ENCODE results near the gene SLC7A11. TPM values are rescaled to one million over a fixed set of nuclear protein-coding genes. Genes with fewer than 3 reads are reported as not detected.
A peak's percentile ranks its signal among the peaks of the same experiment; 100 is the strongest.

The SLC7A11 gene
- total RNA-seq, 2 experiments from 2014 or later: 4.4 to 4.9 TPM

- H3K4me1 Mint-ChIP-seq: no peaks in the 10 kb centered on the region
- H3K4me3 Mint-ChIP-seq: no peak overlapping the region
- POLR2A ChIA-PET: no interaction called here
- H3K27me3 Mint-ChIP-seq: peaks cover 2% of the 10 kb centered on the region
- ATAC-seq (no peak), DNase-seq (no peak)
- no peaks in the 10 kb centered on the region for H3K9me3 Mint-ChIP-seq (ENCODE audit: low read depth)
- H3K36me3 Mint-ChIP-seq (ENCODE audit: low read depth): no peaks in the 10 kb centered on the region
- CTCF ChIA-PET: interaction anchor here (1.1 kb wide), 1 partner anchor 93 kb away, joined by 3 read pairs; no protein-coding TSS in a partner anchor
- intact Hi-C loops (cut with DNase I, micrococcal nuclease): loop anchor here in 1 of 2 experiments (5.0 kb wide), 1 partner anchor 146 kb away; no protein-coding TSS in a partner anchor
- H3K27ac Mint-ChIP-seq: no peak overlapping the region
These were observed 59.2 kb downstream of the SLC7A11 start for GRCh38 chr4:138182838-138183426.

- Mint-ChIP-seq H3K27me3 (peaks cover 2% of the 10 kb centered on the region), H3K4me3 (no peak overlapping the region), H3K27ac (no peak overlapping the region), H3K4me1 (no peaks in the 10 kb centered on the region), H3K36me3 (ENCODE audit: low read depth) (no peaks in the 10 kb centered on the region), H3K9me3 (ENCODE audit: low read depth) (no peaks in the 10 kb centered on the region)
- intact Hi-C loops (cut with DNase I, micrococcal nuclease): loop anchor here in 1 of 2 experiments (5.0 kb wide), 1 partner anchor 144 kb away; no protein-coding TSS in a partner anchor
- POLR2A ChIA-PET: no interaction called here
- ATAC-seq (no peak), DNase-seq (no peak)
- CTCF ChIA-PET: no interaction called here
These were observed 60.9 kb downstream of the SLC7A11 start for GRCh38 chr4:138181287-138181686.

GRCh38 chr4:138178566-138178965 is 63.6 kb downstream of the SLC7A11 start:
- Mint-ChIP-seq H3K4me3 (no peak overlapping the region), H3K27me3 (peaks cover 2% of the 10 kb centered on the region), H3K27ac (no peak overlapping the region), H3K9me3 (ENCODE audit: low read depth) (no peaks in the 10 kb centered on the region), H3K4me1 (no peaks in the 10 kb centered on the region), H3K36me3 (ENCODE audit: low read depth) (no peaks in the 10 kb centered on the region)
- ChIA-PET CTCF (no interaction called here), POLR2A (no interaction called here)
- intact Hi-C loops (cut with DNase I, micrococcal nuclease): no loop called here
- DNase-seq (no peak), ATAC-seq (peak; percentile 42)

- Mint-ChIP-seq H3K4me1 (no peaks in the 10 kb centered on the region), H3K27me3 (peaks cover 2% of the 10 kb centered on the region)
- intact Hi-C loops (cut with DNase I, micrococcal nuclease): no loop called here
These were observed 64.7 kb downstream of the SLC7A11 start for GRCh38 chr4:138177278-138177968.

GRCh38 chr4:138174981-138175794 is 67.0 kb downstream of the SLC7A11 start:
- DNase-seq (no peak), ATAC-seq (no peak)
- POLR2A ChIA-PET: no interaction called here
- Mint-ChIP-seq H3K36me3 (ENCODE audit: low read depth) (no peaks in the 10 kb centered on the region), H3K4me3 (no peak overlapping the region), H3K27ac (no peak overlapping the region), H3K27me3 (no peaks in the 10 kb centered on the region), H3K9me3 (ENCODE audit: low read depth) (no peaks in the 10 kb centered on the region), H3K4me1 (no peaks in the 10 kb centered on the region)
- intact Hi-C loops (cut with DNase I, micrococcal nuclease): no loop called here
- CTCF ChIA-PET: interaction anchor here (0.7 kb wide), 1 partner anchor 17 kb away, joined by 3 read pairs; no protein-coding TSS in a partner anchor

More at GRCh38 chr4:138177278-138177968, 64.7 kb downstream of the SLC7A11 start:
- Mint-ChIP-seq H3K4me3 (no peak overlapping the region), H3K27ac (no peak overlapping the region), H3K9me3 (ENCODE audit: low read depth) (no peaks in the 10 kb centered on the region), H3K36me3 (ENCODE audit: low read depth) (no peaks in the 10 kb centered on the region)
- ChIA-PET POLR2A (no interaction called here), CTCF (no interaction called here)
- no peak for DNase-seq
- ATAC-seq: no peak

GRCh38 chr4:138164208-138164607 is 77.9 kb downstream of the SLC7A11 start:
- no peak overlapping the region for H3K4me3 Mint-ChIP-seq
- no peaks in the 10 kb centered on the region for H3K4me1 Mint-ChIP-seq
- no peaks in the 10 kb centered on the region for H3K27me3 Mint-ChIP-seq
- ChIA-PET CTCF (no interaction called here), POLR2A (no interaction called here)
- ATAC-seq (no peak), DNase-seq (no peak)
- H3K36me3 Mint-ChIP-seq (ENCODE audit: low read depth): no peaks in the 10 kb centered on the region
- no peak overlapping the region for H3K27ac Mint-ChIP-seq
- no peaks in the 10 kb centered on the region for H3K9me3 Mint-ChIP-seq (ENCODE audit: low read depth)
- intact Hi-C loops (cut with DNase I, micrococcal nuclease): no loop called here

- no peaks in the 10 kb centered on the region for H3K4me1 Mint-ChIP-seq
- H3K4me3 Mint-ChIP-seq: no peak overlapping the region
- intact Hi-C loops (cut with DNase I, micrococcal nuclease): no loop called here
- CTCF ChIA-PET: no interaction called here
- ATAC-seq: no peak
- no peaks in the 10 kb centered on the region for H3K9me3 Mint-ChIP-seq (ENCODE audit: low read depth)
- H3K27me3 Mint-ChIP-seq: no peaks in the 10 kb centered on the region
- POLR2A ChIA-PET: no interaction called here
- no peak for DNase-seq
- H3K27ac Mint-ChIP-seq: no peak overlapping the region
- H3K36me3 Mint-ChIP-seq (ENCODE audit: low read depth): no peaks in the 10 kb centered on the region
These were observed 79.0 kb downstream of the SLC7A11 start for GRCh38 chr4:138163171-138163570.

- Mint-ChIP-seq H3K4me1 (no peaks in the 10 kb centered on the region), H3K36me3 (ENCODE audit: low read depth) (no peaks in the 10 kb centered on the region), H3K27ac (no peak overlapping the region), H3K27me3 (no peaks in the 10 kb centered on the region), H3K9me3 (ENCODE audit: low read depth) (no peaks in the 10 kb centered on the region), H3K4me3 (no peak overlapping the region)
- ATAC-seq: no peak
- intact Hi-C loops (cut with DNase I, micrococcal nuclease): no loop called here
- CTCF ChIA-PET: no interaction called here
- POLR2A ChIA-PET: no interaction called here
- no peak for DNase-seq
These were observed 79.9 kb downstream of the SLC7A11 start for GRCh38 chr4:138162259-138162658.

GRCh38 chr4:138161351-138161750 is 80.8 kb downstream of the SLC7A11 start:
- POLR2A ChIA-PET: no interaction called here
- CTCF ChIA-PET: no interaction called here
- ATAC-seq (no peak), DNase-seq (no peak)
- H3K27me3 Mint-ChIP-seq: no peaks in the 10 kb centered on the region
- H3K9me3 Mint-ChIP-seq (ENCODE audit: low read depth): no peaks in the 10 kb centered on the region
- H3K36me3 Mint-ChIP-seq (ENCODE audit: low read depth): no peaks in the 10 kb centered on the region
- no peak overlapping the region for H3K4me3 Mint-ChIP-seq
- intact Hi-C loops (cut with DNase I, micrococcal nuclease): no loop called here
- H3K4me1 Mint-ChIP-seq: no peaks in the 10 kb centered on the region
- no peak overlapping the region for H3K27ac Mint-ChIP-seq

GRCh38 chr4:138158746-138159297 is 83.3 kb downstream of the SLC7A11 start:
- Mint-ChIP-seq H3K27me3 (no peaks in the 10 kb centered on the region), H3K9me3 (ENCODE audit: low read depth) (no peaks in the 10 kb centered on the region)
- CTCF ChIA-PET: interaction anchor here (0.5 kb wide), 1 partner anchor 17 kb away, joined by 3 read pairs; no protein-coding TSS in a partner anchor

GRCh38 chr4:138140879-138141278 is 101.3 kb downstream of the SLC7A11 start:
- ChIA-PET POLR2A (no interaction called here), CTCF (no interaction called here)
- Mint-ChIP-seq H3K4me1 (no peaks in the 10 kb centered on the region), H3K36me3 (ENCODE audit: low read depth) (no peaks in the 10 kb centered on the region), H3K4me3 (no peak overlapping the region), H3K27me3 (no peaks in the 10 kb centered on the region), H3K9me3 (ENCODE audit: low read depth) (no peaks in the 10 kb centered on the region), H3K27ac (no peak overlapping the region)
- no peak for ATAC-seq
- DNase-seq: no peak
- intact Hi-C loops (cut with DNase I, micrococcal nuclease): no loop called here

More at GRCh38 chr4:138158746-138159297, 83.3 kb downstream of the SLC7A11 start:
- DNase-seq (no peak), ATAC-seq (no peak)
- H3K36me3 Mint-ChIP-seq (ENCODE audit: low read depth): no peaks in the 10 kb centered on the region
- intact Hi-C loops (cut with DNase I, micrococcal nuclease): no loop called here
- POLR2A ChIA-PET: no interaction called here
- H3K4me3 Mint-ChIP-seq: no peak overlapping the region
- no peaks in the 10 kb centered on the region for H3K4me1 Mint-ChIP-seq
- no peak overlapping the region for H3K27ac Mint-ChIP-seq
